Measurements from ENCODE around the gene PPP1R3A.

The PPP1R3A gene

GRCh38 chr7:113878394-113878992 is 40.3 kb downstream of the PPP1R3A start:
- no peak overlapping the region for H3K4me3 ChIP-seq (ENCODE audit: low read depth, low read length)
- no peak overlapping the region for H3K9ac ChIP-seq (ENCODE audit: low read depth, low read length)
- H3K27me3 ChIP-seq (ENCODE audit: control insufficient read depth, insufficient read depth, low read length) = no peaks in the 10 kb centered on the region
- no peaks in the 10 kb centered on the region for H3K4me1 ChIP-seq (ENCODE audit: control insufficient read depth, insufficient read depth, low read length)
- no peaks in the 10 kb centered on the region for H3K9me3 ChIP-seq (ENCODE audit: control insufficient read depth, insufficient read depth, low read length)
- H3K36me3 ChIP-seq (ENCODE audit: control insufficient read depth, insufficient read depth, low read length) = no peaks in the 10 kb centered on the region

GRCh38 chr7:113875224-113875623 is 43.6 kb downstream of the PPP1R3A start:
- no peaks in the 10 kb centered on the region for H3K27me3 ChIP-seq (ENCODE audit: control insufficient read depth, insufficient read depth, low read length)
- H3K4me1 ChIP-seq (ENCODE audit: control insufficient read depth, insufficient read depth, low read length) = no peaks in the 10 kb centered on the region
- H3K9me3 ChIP-seq (ENCODE audit: control insufficient read depth, insufficient read depth, low read length) = no peaks in the 10 kb centered on the region

GRCh38 chr7:113873554-113874151 is 45.2 kb downstream of the PPP1R3A start:
- Histone ChIP-seq H3K9me3 (ENCODE audit: control insufficient read depth, insufficient read depth, low read length) (no peaks in the 10 kb centered on the region), H3K9ac (ENCODE audit: low read depth, low read length) (no peak overlapping the region), H3K4me1 (ENCODE audit: control insufficient read depth, insufficient read depth, low read length) (no peaks in the 10 kb centered on the region), H3K27me3 (ENCODE audit: control insufficient read depth, insufficient read depth, low read length) (no peaks in the 10 kb centered on the region), H3K36me3 (ENCODE audit: control insufficient read depth, insufficient read depth, low read length) (no peaks in the 10 kb centered on the region), H3K4me3 (ENCODE audit: low read depth, low read length) (no peak overlapping the region)

More at GRCh38 chr7:113875224-113875623, 43.6 kb downstream of the PPP1R3A start:
- no peaks in the 10 kb centered on the region for H3K36me3 ChIP-seq (ENCODE audit: control insufficient read depth, insufficient read depth, low read length)
- H3K9ac ChIP-seq (ENCODE audit: low read depth, low read length) = no peak overlapping the region
- no peak overlapping the region for H3K4me3 ChIP-seq (ENCODE audit: low read depth, low read length)

GRCh38 chr7:113872981-113873380 is 45.8 kb downstream of the PPP1R3A start:
- H3K4me1 ChIP-seq (ENCODE audit: control insufficient read depth, insufficient read depth, low read length) = no peaks in the 10 kb centered on the region
- H3K27me3 ChIP-seq (ENCODE audit: control insufficient read depth, insufficient read depth, low read length) = no peaks in the 10 kb centered on the region
- no peaks in the 10 kb centered on the region for H3K36me3 ChIP-seq (ENCODE audit: control insufficient read depth, insufficient read depth, low read length)
- no peak overlapping the region for H3K9ac ChIP-seq (ENCODE audit: low read depth, low read length)
- no peak overlapping the region for H3K4me3 ChIP-seq (ENCODE audit: low read depth, low read length)
- H3K9me3 ChIP-seq (ENCODE audit: control insufficient read depth, insufficient read depth, low read length) = no peaks in the 10 kb centered on the region

GRCh38 chr7:113867325-113867724 is 51.5 kb downstream of the PPP1R3A start:
- no peak overlapping the region for H3K9ac ChIP-seq (ENCODE audit: low read depth, low read length)
- H3K4me1 ChIP-seq (ENCODE audit: control insufficient read depth, insufficient read depth, low read length) = no peaks in the 10 kb centered on the region
- H3K4me3 ChIP-seq (ENCODE audit: low read depth, low read length) = no peak overlapping the region
- H3K36me3 ChIP-seq (ENCODE audit: control insufficient read depth, insufficient read depth, low read length) = no peaks in the 10 kb centered on the region
- no peaks in the 10 kb centered on the region for H3K9me3 ChIP-seq (ENCODE audit: control insufficient read depth, insufficient read depth, low read length)
- no peaks in the 10 kb centered on the region for H3K27me3 ChIP-seq (ENCODE audit: control insufficient read depth, insufficient read depth, low read length)

- Histone ChIP-seq H3K4me1 (ENCODE audit: control insufficient read depth, insufficient read depth, low read length) (no peaks in the 10 kb centered on the region), H3K36me3 (ENCODE audit: control insufficient read depth, insufficient read depth, low read length) (no peaks in the 10 kb centered on the region), H3K4me3 (ENCODE audit: low read depth, low read length) (no peak overlapping the region), H3K9me3 (ENCODE audit: control insufficient read depth, insufficient read depth, low read length) (no peaks in the 10 kb centered on the region), H3K9ac (ENCODE audit: low read depth, low read length) (no peak overlapping the region), H3K27me3 (ENCODE audit: control insufficient read depth, insufficient read depth, low read length) (no peaks in the 10 kb centered on the region)
These were observed 62.8 kb downstream of the PPP1R3A start for GRCh38 chr7:113856010-113856409.

- Histone ChIP-seq H3K4me1 (ENCODE audit: control insufficient read depth, insufficient read depth, low read length) (no peaks in the 10 kb centered on the region), H3K9me3 (ENCODE audit: control insufficient read depth, insufficient read depth, low read length) (no peaks in the 10 kb centered on the region), H3K9ac (ENCODE audit: low read depth, low read length) (no peak overlapping the region), H3K36me3 (ENCODE audit: control insufficient read depth, insufficient read depth, low read length) (no peaks in the 10 kb centered on the region), H3K27me3 (ENCODE audit: control insufficient read depth, insufficient read depth, low read length) (no peaks in the 10 kb centered on the region), H3K4me3 (ENCODE audit: low read depth, low read length) (no peak overlapping the region)
These were observed 77.9 kb downstream of the PPP1R3A start for GRCh38 chr7:113840954-113841353.

GRCh38 chr7:113835367-113835766 is 83.4 kb downstream of the PPP1R3A start:
- Histone ChIP-seq H3K27me3 (ENCODE audit: control insufficient read depth, insufficient read depth, low read length) (no peaks in the 10 kb centered on the region), H3K9me3 (ENCODE audit: control insufficient read depth, insufficient read depth, low read length) (no peaks in the 10 kb centered on the region), H3K4me1 (ENCODE audit: control insufficient read depth, insufficient read depth, low read length) (no peaks in the 10 kb centered on the region), H3K4me3 (ENCODE audit: low read depth, low read length) (no peak overlapping the region), H3K36me3 (ENCODE audit: control insufficient read depth, insufficient read depth, low read length) (no peaks in the 10 kb centered on the region), H3K9ac (ENCODE audit: low read depth, low read length) (no peak overlapping the region)

- no peaks in the 10 kb centered on the region for H3K27me3 ChIP-seq (ENCODE audit: control insufficient read depth, insufficient read depth, low read length)
- H3K36me3 ChIP-seq (ENCODE audit: control insufficient read depth, insufficient read depth, low read length) = no peaks in the 10 kb centered on the region
- no peak overlapping the region for H3K9ac ChIP-seq (ENCODE audit: low read depth, low read length)
- H3K4me3 ChIP-seq (ENCODE audit: low read depth, low read length) = no peak overlapping the region
- H3K9me3 ChIP-seq (ENCODE audit: control insufficient read depth, insufficient read depth, low read length) = no peaks in the 10 kb centered on the region
- H3K4me1 ChIP-seq (ENCODE audit: control insufficient read depth, insufficient read depth, low read length) = no peaks in the 10 kb centered on the region
These were observed 86.5 kb downstream of the PPP1R3A start for GRCh38 chr7:113832196-113832745.

- Histone ChIP-seq H3K27me3 (ENCODE audit: control insufficient read depth, insufficient read depth, low read length) (no peaks in the 10 kb centered on the region), H3K9ac (ENCODE audit: low read depth, low read length) (no peak overlapping the region), H3K4me1 (ENCODE audit: control insufficient read depth, insufficient read depth, low read length) (no peaks in the 10 kb centered on the region), H3K4me3 (ENCODE audit: low read depth, low read length) (no peak overlapping the region), H3K9me3 (ENCODE audit: control insufficient read depth, insufficient read depth, low read length) (no peaks in the 10 kb centered on the region), H3K36me3 (ENCODE audit: control insufficient read depth, insufficient read depth, low read length) (no peaks in the 10 kb centered on the region)
These were observed 87.3 kb downstream of the PPP1R3A start for GRCh38 chr7:113831556-113831955.

- Histone ChIP-seq H3K36me3 (ENCODE audit: control insufficient read depth, insufficient read depth, low read length) (no peaks in the 10 kb centered on the region), H3K4me3 (ENCODE audit: low read depth, low read length) (no peak overlapping the region), H3K4me1 (ENCODE audit: control insufficient read depth, insufficient read depth, low read length) (peaks cover 11% of the 10 kb centered on the region), H3K27me3 (ENCODE audit: control insufficient read depth, insufficient read depth, low read length) (no peaks in the 10 kb centered on the region), H3K9ac (ENCODE audit: low read depth, low read length) (no peak overlapping the region), H3K9me3 (ENCODE audit: control insufficient read depth, insufficient read depth, low read length) (no peaks in the 10 kb centered on the region)
These were observed 90.2 kb downstream of the PPP1R3A start for GRCh38 chr7:113828581-113828980.
